SH-SY5Y (cell line): ENCODE results near the gene CCSER1.

Source experiments
- GATA2 ChIP-seq: IDR thresholded peaks from 2 replicates; pipeline ENCODE4 v1.6.1; 2011; ENCODE audit warnings: mild to moderate bottlenecking, low read depth, low read length
- GATA3 ChIP-seq: IDR thresholded peaks from 2 replicates; pipeline ENCODE4 v1.6.1; 2011; ENCODE audit warnings: low read depth, mild to moderate bottlenecking, low read length, moderate library complexity

- TF ChIP-seq GATA2 (no peak), GATA3 (no peak)
Measured at GRCh38 chr4:90833706-90834105, 706.5 kb downstream of the CCSER1 start.
